Endodermal cell (in vitro differentiated cells): ENCODE results near the gene VSIG2. TPM values are rescaled to one million over a fixed set of nuclear protein-coding genes. Genes with fewer than 3 reads are reported as not detected.
A peak's percentile ranks its signal among the peaks of the same experiment; 100 is the strongest.

ENCODE experiments used
- DNase-seq: peaks from one replicate; pipeline ENCODE4 v3.0.0-alpha.2; 2017
- H3K27ac ChIP-seq: 2 replicates; pipeline ENCODE4 v1.5.1; 2013; ENCODE audit warnings: mild to moderate bottlenecking, low read depth, low read length, moderate library complexity
- H3K27me3 ChIP-seq: 2 replicates; pipeline ENCODE4 v1.6.1; 2013; ENCODE audit warnings: mild to moderate bottlenecking, low read length, moderate library complexity; ENCODE audit not compliant: insufficient read depth, control insufficient read depth, poor library complexity, severe bottlenecking
- H3K36me3 ChIP-seq: 2 replicates; pipeline ENCODE4 v1.7.0; 2013; ENCODE audit warnings: mild to moderate bottlenecking, low read length, moderate library complexity; ENCODE audit not compliant: control insufficient read depth, insufficient read depth
- H3K4me1 ChIP-seq: one replicate; pipeline ENCODE4 v1.7.0; 2013; ENCODE audit warnings: low read length; ENCODE audit not compliant: control insufficient read depth, insufficient read depth
- H3K4me3 ChIP-seq: 2 replicates; pipeline ENCODE4 v1.5.1; 2013; ENCODE audit warnings: mild to moderate bottlenecking, low read length, moderate library complexity
- H3K9ac ChIP-seq: 2 replicates; pipeline ENCODE4 v1.6.1; 2013; ENCODE audit warnings: mild to moderate bottlenecking, low read length, moderate library complexity; ENCODE audit not compliant: poor library complexity, severe bottlenecking; ENCODE audit errors: extremely low read depth
- H3K9me3 ChIP-seq: 2 replicates; pipeline ENCODE4 v1.6.1; 2013; ENCODE audit warnings: mild to moderate bottlenecking, low read length, moderate library complexity; ENCODE audit not compliant: control insufficient read depth
- H3K27ac Mint-ChIP-seq: 2 replicates; pipeline ENCODE4 v1.8.0; 2020; ENCODE audit warnings: mixed read lengths
- H3K27me3 Mint-ChIP-seq: 2 replicates; pipeline ENCODE4 v1.8.0; 2021; ENCODE audit warnings: mild to moderate bottlenecking, mixed read lengths; ENCODE audit not compliant: insufficient read depth
- H3K36me3 Mint-ChIP-seq: 2 replicates; pipeline ENCODE4 v1.8.0; 2020; ENCODE audit warnings: low read depth, mixed read lengths
- H3K4me1 Mint-ChIP-seq: 2 replicates; pipeline ENCODE4 v1.8.0; 2020; ENCODE audit warnings: mixed read lengths
- H3K4me3 Mint-ChIP-seq: 2 replicates; pipeline ENCODE4 v1.8.0; 2020; ENCODE audit warnings: mild to moderate bottlenecking, moderate library complexity, mixed read lengths
- H3K9me3 Mint-ChIP-seq: 2 replicates; pipeline ENCODE4 v1.8.0; 2020; ENCODE audit warnings: mild to moderate bottlenecking, mixed read lengths
- WGBS, 2 experiments: methylation state at CpG; one replicate each; pipeline versions ENCODE4 v1.1.5 to v1.1.7; 2013; ENCODE audit warnings: missing lambda C conversion rate in 2 of 2, mixed read lengths in 1 of 2; ENCODE audit not compliant: insufficient coverage in 1 of 2, insufficient read length in 1 of 2; 5-methylcytosine and 5-hydroxymethylcytosine counted together
- total RNA-seq, 2 donors: library from RNA; stranded (reverse); fragmentation: NEBNext Ultra II Directional in 1 of 2; extraction: Animal tissue kit (Norgen Biotek cat#: 25700) in 1 of 2; gene quantifications; 2 replicates in 1 of 2; 3 replicates in 1 of 2; pipeline ENCODE4 v1.2.1, GENCODE V29; 2021
- TF ChIP-seq, protein P1 (sequence below): fragments of 200-600 bp; sonication (generic); conservative IDR thresholded peaks from 2 replicates; pipeline ENCODE4 v1.5.0; 2021; ENCODE audit warnings: antibody characterized with exemption, mild to moderate bottlenecking

VSIG2 gene
- total RNA-seq, 2 donors from 2014 or later, result 1.1 to 3.4 TPM

DNA sequence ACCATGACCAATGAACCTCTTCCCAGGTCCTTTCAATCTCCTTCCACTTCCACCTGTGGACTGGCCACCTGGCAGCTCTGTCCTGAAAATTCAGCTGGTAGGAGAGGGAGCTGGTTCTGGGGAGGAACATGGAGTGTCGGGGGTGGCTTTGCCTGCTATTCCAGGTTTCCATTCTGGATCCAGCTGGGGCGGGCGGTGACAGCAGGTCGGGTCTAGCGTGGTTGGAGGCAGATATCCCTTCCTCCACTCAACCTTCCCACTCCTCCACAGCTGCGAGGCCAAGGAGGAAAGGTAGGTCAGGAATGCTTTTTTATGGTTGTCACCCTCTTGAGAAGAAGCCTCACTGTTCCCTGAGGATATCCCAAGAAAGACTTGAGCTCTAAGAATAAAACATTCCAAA lies 9.0 kb downstream of the VSIG2 start:
- H3K4me1 Mint-ChIP-seq, result peaks cover 11% of the 10 kb centered on the region
- H3K9ac ChIP-seq, result no peak overlapping the region
- H3K4me1 ChIP-seq, result no peaks in the 10 kb centered on the region
- H3K27me3 Mint-ChIP-seq, result peaks cover 97% of the 10 kb centered on the region
- no peaks in the 10 kb centered on the region for H3K9me3 ChIP-seq
- H3K36me3 ChIP-seq, result no peaks in the 10 kb centered on the region
- H3K4me3 ChIP-seq, result no peak overlapping the region
- TF ChIP-seq, protein P1, sequence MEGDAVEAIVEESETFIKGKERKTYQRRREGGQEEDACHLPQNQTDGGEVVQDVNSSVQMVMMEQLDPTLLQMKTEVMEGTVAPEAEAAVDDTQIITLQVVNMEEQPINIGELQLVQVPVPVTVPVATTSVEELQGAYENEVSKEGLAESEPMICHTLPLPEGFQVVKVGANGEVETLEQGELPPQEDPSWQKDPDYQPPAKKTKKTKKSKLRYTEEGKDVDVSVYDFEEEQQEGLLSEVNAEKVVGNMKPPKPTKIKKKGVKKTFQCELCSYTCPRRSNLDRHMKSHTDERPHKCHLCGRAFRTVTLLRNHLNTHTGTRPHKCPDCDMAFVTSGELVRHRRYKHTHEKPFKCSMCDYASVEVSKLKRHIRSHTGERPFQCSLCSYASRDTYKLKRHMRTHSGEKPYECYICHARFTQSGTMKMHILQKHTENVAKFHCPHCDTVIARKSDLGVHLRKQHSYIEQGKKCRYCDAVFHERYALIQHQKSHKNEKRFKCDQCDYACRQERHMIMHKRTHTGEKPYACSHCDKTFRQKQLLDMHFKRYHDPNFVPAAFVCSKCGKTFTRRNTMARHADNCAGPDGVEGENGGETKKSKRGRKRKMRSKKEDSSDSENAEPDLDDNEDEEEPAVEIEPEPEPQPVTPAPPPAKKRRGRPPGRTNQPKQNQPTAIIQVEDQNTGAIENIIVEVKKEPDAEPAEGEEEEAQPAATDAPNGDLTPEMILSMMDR, result no peak
- H3K27ac ChIP-seq, result no peak overlapping the region
- H3K27me3 ChIP-seq, result peaks cover 94% of the 10 kb centered on the region
- H3K9me3 Mint-ChIP-seq, result no peaks in the 10 kb centered on the region
- no peak overlapping the region for H3K27ac Mint-ChIP-seq
- WGBS, 2 experiments, result 69 to 70% methylated on average over 2 to 6 of the region's 6 CpGs
- H3K4me3 Mint-ChIP-seq, result no peak overlapping the region
- no peak for DNase-seq
- no peaks in the 10 kb centered on the region for H3K36me3 Mint-ChIP-seq

DNA sequence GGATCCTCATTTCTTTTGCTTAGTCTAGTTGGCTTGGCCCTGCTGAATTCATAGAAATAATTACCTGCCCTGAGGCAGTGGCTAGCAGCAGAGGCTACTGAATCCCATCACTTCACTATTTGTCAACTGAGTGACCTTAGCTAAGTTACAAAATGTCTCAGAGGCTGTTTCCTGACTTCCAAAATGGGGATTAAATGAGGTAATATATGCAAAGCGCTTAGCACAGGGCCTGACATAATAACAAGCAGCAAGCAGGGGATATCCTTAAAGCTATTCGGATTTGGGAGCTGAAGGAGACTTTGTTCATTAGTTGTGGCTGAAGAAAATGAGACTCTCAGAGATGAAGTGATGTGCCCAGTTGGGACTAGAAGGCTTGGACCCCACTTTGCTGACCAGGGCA lies 9.5 kb downstream of the VSIG2 start:
- peaks cover 11% of the 10 kb centered on the region for H3K4me1 Mint-ChIP-seq
- no peaks in the 10 kb centered on the region for H3K36me3 ChIP-seq
- H3K9ac ChIP-seq, result no peak overlapping the region
- DNase-seq, result no peak
- H3K4me3 Mint-ChIP-seq, result no peak overlapping the region
- H3K4me3 ChIP-seq, result no peak overlapping the region
- H3K4me1 ChIP-seq, result no peaks in the 10 kb centered on the region
- H3K27ac ChIP-seq, result no peak overlapping the region
- no peaks in the 10 kb centered on the region for H3K9me3 ChIP-seq
- no peaks in the 10 kb centered on the region for H3K9me3 Mint-ChIP-seq
- TF ChIP-seq, protein P1, result no peak
- 83 to 88% methylated on average over 2 of the region's 2 CpGs for WGBS, 2 experiments
- H3K27me3 ChIP-seq, result peaks cover 94% of the 10 kb centered on the region
- no peak overlapping the region for H3K27ac Mint-ChIP-seq
- H3K27me3 Mint-ChIP-seq, result peaks cover 97% of the 10 kb centered on the region
- H3K36me3 Mint-ChIP-seq, result no peaks in the 10 kb centered on the region

DNA sequence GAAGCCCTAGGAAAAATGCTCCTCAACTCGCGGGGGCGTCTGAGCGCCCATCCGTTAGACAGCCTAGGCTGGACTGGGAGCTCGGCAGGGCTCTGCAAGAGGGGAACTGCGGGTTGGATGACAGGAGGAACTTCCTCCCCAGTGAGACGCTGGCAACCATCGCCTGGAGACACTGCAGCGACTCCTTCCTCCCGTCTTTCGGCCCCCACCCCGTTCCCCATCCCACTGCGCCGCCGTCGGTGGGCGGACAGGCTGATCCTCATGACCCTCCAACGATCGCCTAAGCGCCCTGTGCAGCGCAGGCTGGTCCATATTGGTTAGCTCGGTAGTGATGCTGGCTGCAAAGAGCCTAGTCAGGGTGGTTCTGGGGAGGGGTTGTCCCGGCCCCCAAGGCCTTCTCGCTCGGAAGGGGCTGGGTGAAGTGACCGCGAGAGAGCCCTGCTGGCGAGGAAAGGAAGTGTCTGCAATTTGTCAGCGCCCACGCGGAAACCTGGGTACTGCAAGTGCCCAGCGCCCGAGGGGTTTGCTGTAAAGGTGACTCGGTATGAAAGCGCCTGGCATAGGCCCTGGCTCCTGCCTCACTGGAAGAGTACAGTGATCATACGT lies 11.7 kb downstream of the VSIG2 start:
- no peaks in the 10 kb centered on the region for H3K9me3 ChIP-seq
- peak overlapping the region; percentile 73 for H3K4me3 ChIP-seq
- 7 to 9% methylated on average over 13 to 37 of the region's 37 CpGs for WGBS, 2 experiments
- TF ChIP-seq, protein P1, result peak; percentile 62
- H3K27me3 Mint-ChIP-seq, result peaks cover 99% of the 10 kb centered on the region
- H3K4me3 Mint-ChIP-seq, result peak overlapping the region; percentile 57
- no peaks in the 10 kb centered on the region for H3K9me3 Mint-ChIP-seq
- H3K36me3 ChIP-seq, result no peaks in the 10 kb centered on the region
- DNase-seq, result peak; percentile 78
- H3K27ac Mint-ChIP-seq, result no peak overlapping the region
- H3K27ac ChIP-seq, result no peak overlapping the region
- no peaks in the 10 kb centered on the region for H3K36me3 Mint-ChIP-seq
- H3K27me3 ChIP-seq, result peaks cover 96% of the 10 kb centered on the region
- H3K4me1 ChIP-seq, result no peaks in the 10 kb centered on the region
- H3K4me1 Mint-ChIP-seq, result peaks cover 6% of the 10 kb centered on the region
- H3K9ac ChIP-seq, result no peak overlapping the region
